Mesendoderm (in vitro differentiated cells): Measurements from ENCODE around the gene POU3F2.

ENCODE experiments used
- DNase-seq: peaks from one replicate; pipeline ENCODE4 v3.0.0; 2013
- H2AK5ac ChIP-seq: 2 replicates; pipeline ENCODE4 v1.6.1; 2013; ENCODE audit warnings: low read length, inconsistent platforms
- H2BK120ac ChIP-seq: 2 replicates; pipeline ENCODE4 v1.6.1; 2013; ENCODE audit warnings: low read depth, mild to moderate bottlenecking, low read length, moderate library complexity, mixed read lengths
- H2BK15ac ChIP-seq: replicated peaks from 2 replicates; pipeline ENCODE4 v1.6.1; 2013; ENCODE audit warnings: low read depth, mild to moderate bottlenecking, moderate library complexity
- H2BK5ac ChIP-seq: 2 replicates; pipeline ENCODE4 v1.6.1; 2013; ENCODE audit warnings: low read length, inconsistent platforms
- H3K18ac ChIP-seq: 2 replicates; pipeline ENCODE4 v1.6.1; 2013; ENCODE audit warnings: mild to moderate bottlenecking, low read length, mixed read lengths
- H3K23ac ChIP-seq: one replicate; pipeline ENCODE4 v1.6.1; 2013; ENCODE audit warnings: low read length
- H3K27ac ChIP-seq: 2 replicates; pipeline ENCODE4 v1.5.1; 2013; ENCODE audit warnings: low read depth, mild to moderate bottlenecking, inconsistent platforms, low read length, moderate library complexity
- H3K27me3 ChIP-seq: 2 replicates; pipeline ENCODE4 v1.6.1; 2013; ENCODE audit warnings: low read length, control low read depth, mild to moderate bottlenecking, inconsistent platforms; ENCODE audit not compliant: insufficient read depth, poor library complexity
- H3K36me3 ChIP-seq: 2 replicates; pipeline ENCODE4 v1.6.1; 2013; ENCODE audit warnings: low read length, inconsistent platforms; ENCODE audit not compliant: control insufficient read depth, insufficient read depth
- H3K4ac ChIP-seq: one replicate; pipeline ENCODE4 v1.6.1; 2013; ENCODE audit warnings: low read depth, mild to moderate bottlenecking, low read length, moderate library complexity
- H3K4me1 ChIP-seq: 2 replicates; pipeline ENCODE4 v1.6.1; 2013; ENCODE audit warnings: low read depth, low read length, inconsistent platforms; ENCODE audit not compliant: control insufficient read depth
- H3K4me2 ChIP-seq: 2 replicates; pipeline ENCODE4 v1.6.1; 2013; ENCODE audit warnings: low read length
- H3K4me3 ChIP-seq: 2 replicates; pipeline ENCODE4 v1.5.1; 2013; ENCODE audit warnings: mild to moderate bottlenecking, low read length
- H3K56ac ChIP-seq: one replicate; pipeline ENCODE4 v1.6.1; 2013; ENCODE audit warnings: low read length
- H3K79me1 ChIP-seq: 2 replicates; pipeline ENCODE4 v1.6.1; 2013; ENCODE audit warnings: low read length, inconsistent platforms
- H3K79me2 ChIP-seq: 2 replicates; pipeline ENCODE4 v1.6.1; 2013; ENCODE audit warnings: mild to moderate bottlenecking, low read length; ENCODE audit not compliant: control insufficient read depth, insufficient read depth
- H3K9ac ChIP-seq: 2 replicates; pipeline ENCODE4 v1.6.1; 2013; ENCODE audit warnings: low read length, inconsistent platforms
- H4K5ac ChIP-seq: one replicate; pipeline ENCODE4 v1.6.1; 2013; ENCODE audit warnings: low read length
- H4K8ac ChIP-seq: one replicate; pipeline ENCODE4 v1.6.1; 2013; ENCODE audit warnings: low read depth, mild to moderate bottlenecking, control low read depth, low read length, moderate library complexity
- WGBS: extraction: QIAGEN DNeasy Blood & Tissue Kit; methylation state at CpG from one replicate; pipeline ENCODE4 v1.1.7; 2013; ENCODE audit warnings: low lambda C conversion rate, missing lambda C conversion rate; ENCODE audit not compliant: insufficient coverage; ENCODE audit errors: extremely low coverage; 5-methylcytosine and 5-hydroxymethylcytosine counted together

Gene POU3F2

GRCh38 chr6:98832284-98833056, 1.9 kb upstream of the POU3F2 start:
- Histone ChIP-seq H2BK120ac (no peak overlapping the region), H3K36me3 (no peaks in the 10 kb centered on the region), H4K8ac (no peak overlapping the region), H3K79me2 (no peaks in the 10 kb centered on the region), H3K27me3 (peaks cover 68% of the 10 kb centered on the region), H2BK15ac (no peak overlapping the region), H2BK5ac (no peak overlapping the region), H3K18ac (no peak overlapping the region), H3K4ac (no peak overlapping the region), H3K27ac (no peak overlapping the region), H2AK5ac (no peak overlapping the region), H3K23ac (no peak overlapping the region), H4K5ac (no peak overlapping the region), H3K79me1 (no peaks in the 10 kb centered on the region), H3K4me3 (no peak overlapping the region), H3K56ac (peak overlapping the region; percentile 7), H3K4me1 (peaks cover 2% of the 10 kb centered on the region), H3K4me2 (peak overlapping the region; percentile 29), H3K9ac (no peak overlapping the region)
- no peak for DNase-seq
- WGBS: no CpG with 5 or more reads among the region's 59 CpGs

GRCh38 chr6:98833057-98833306, 1.4 kb upstream of the POU3F2 start:
- Histone ChIP-seq H2BK120ac (no peak overlapping the region), H3K79me1 (no peaks in the 10 kb centered on the region), H2BK15ac (no peak overlapping the region), H3K27ac (no peak overlapping the region), H4K8ac (no peak overlapping the region), H3K23ac (no peak overlapping the region), H3K4me2 (peak overlapping the region; percentile 31), H3K4ac (no peak overlapping the region), H3K9ac (no peak overlapping the region), H4K5ac (no peak overlapping the region), H3K4me1 (peaks cover 2% of the 10 kb centered on the region), H3K18ac (no peak overlapping the region), H3K79me2 (no peaks in the 10 kb centered on the region), H3K56ac (peak overlapping the region; percentile 7), H3K4me3 (no peak overlapping the region), H3K27me3 (peaks cover 63% of the 10 kb centered on the region), H3K36me3 (no peaks in the 10 kb centered on the region), H2BK5ac (no peak overlapping the region), H2AK5ac (no peak overlapping the region)
- no CpG with 5 or more reads among the region's 26 CpGs for WGBS
- no peak for DNase-seq

DNA sequence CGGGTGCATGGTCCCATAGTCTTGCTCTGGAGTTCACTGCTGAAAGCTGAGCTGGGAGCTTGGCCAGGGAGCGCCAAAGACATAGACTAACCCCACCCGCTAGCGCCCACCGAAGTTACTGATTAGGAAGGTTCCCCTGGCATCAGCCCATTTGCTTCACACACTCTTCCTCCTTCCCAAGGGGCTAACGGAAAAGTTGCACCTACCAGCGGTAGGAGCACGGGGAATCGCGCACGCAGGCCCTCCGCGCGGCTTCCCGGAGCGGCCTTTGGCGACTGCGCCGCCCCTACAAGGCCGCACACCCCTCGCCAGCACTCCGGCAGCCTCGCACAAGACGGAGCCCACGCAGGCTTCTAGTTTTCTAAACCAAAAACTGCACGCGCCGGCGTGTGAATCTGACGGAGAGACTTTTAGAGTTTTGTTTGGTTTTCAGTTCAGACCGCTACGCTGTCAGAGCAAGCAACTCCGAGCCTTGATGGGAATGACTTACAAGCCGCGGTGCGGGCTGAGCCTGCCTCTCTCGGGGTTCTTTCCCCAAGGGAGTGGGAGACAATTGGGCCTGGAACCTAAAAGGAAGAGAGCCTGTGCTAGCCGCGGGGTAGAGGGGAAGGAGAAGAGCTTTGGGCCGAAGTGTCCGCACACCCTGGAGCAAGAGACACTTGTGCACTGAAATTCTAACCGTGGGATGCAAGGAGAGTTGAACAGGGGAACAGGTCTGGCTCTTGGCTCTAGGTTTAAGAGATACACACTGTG, 891 bp upstream of the POU3F2 start:
- Histone ChIP-seq H4K8ac (no peak overlapping the region), H2BK5ac (no peak overlapping the region), H3K4me2 (peak overlapping the region; percentile 80), H4K5ac (no peak overlapping the region), H3K9ac (no peak overlapping the region), H3K27me3 (peaks cover 60% of the 10 kb centered on the region), H3K4me1 (peaks cover 2% of the 10 kb centered on the region), H3K23ac (no peak overlapping the region), H3K56ac (no peak overlapping the region), H3K4me3 (peak overlapping the region; percentile 20), H3K79me1 (no peaks in the 10 kb centered on the region), H3K36me3 (no peaks in the 10 kb centered on the region), H3K79me2 (no peaks in the 10 kb centered on the region), H3K18ac (no peak overlapping the region), H2BK15ac (no peak overlapping the region), H3K4ac (no peak overlapping the region), H3K27ac (no peak overlapping the region), H2AK5ac (no peak overlapping the region), H2BK120ac (no peak overlapping the region)
- DNase-seq: peak; percentile 68
- WGBS: no CpG with 5 or more reads among the region's 42 CpGs

DNA sequence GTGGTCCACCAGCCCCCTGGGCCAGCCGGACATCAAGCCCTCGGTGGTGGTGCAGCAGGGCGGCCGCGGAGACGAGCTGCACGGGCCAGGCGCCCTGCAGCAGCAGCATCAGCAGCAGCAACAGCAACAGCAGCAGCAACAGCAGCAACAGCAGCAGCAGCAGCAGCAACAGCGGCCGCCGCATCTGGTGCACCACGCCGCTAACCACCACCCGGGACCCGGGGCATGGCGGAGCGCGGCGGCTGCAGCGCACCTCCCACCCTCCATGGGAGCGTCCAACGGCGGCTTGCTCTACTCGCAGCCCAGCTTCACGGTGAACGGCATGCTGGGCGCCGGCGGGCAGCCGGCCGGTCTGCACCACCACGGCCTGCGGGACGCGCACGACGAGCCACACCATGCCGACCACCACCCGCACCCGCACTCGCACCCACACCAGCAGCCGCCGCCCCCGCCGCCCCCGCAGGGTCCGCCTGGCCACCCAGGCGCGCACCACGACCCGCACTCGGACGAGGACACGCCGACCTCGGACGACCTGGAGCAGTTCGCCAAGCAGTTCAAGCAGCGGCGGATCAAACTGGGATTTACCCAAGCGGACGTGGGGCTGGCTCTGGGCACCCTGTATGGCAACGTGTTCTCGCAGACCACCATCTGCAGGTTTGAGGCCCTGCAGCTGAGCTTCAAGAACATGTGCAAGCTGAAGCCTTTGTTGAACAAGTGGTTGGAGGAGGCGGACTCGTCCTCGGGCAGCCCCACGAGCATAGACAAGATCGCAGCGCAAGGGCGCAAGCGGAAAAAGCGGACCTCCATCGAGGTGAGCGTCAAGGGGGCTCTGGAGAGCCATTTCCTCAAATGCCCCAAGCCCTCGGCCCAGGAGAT, 1.0 kb downstream of the POU3F2 start:
- no peak overlapping the region for H3K4ac ChIP-seq
- H2AK5ac ChIP-seq: no peak overlapping the region
- H3K4me3 ChIP-seq: no peak overlapping the region
- no peak overlapping the region for H2BK15ac ChIP-seq
- H3K56ac ChIP-seq: peak overlapping the region; percentile 9
- H3K18ac ChIP-seq: no peak overlapping the region
- no peaks in the 10 kb centered on the region for H3K79me1 ChIP-seq
- peaks cover 56% of the 10 kb centered on the region for H3K27me3 ChIP-seq
- H4K5ac ChIP-seq: no peak overlapping the region
- DNase-seq: peak; percentile 48
- H2BK120ac ChIP-seq: no peak overlapping the region
- peaks cover 2% of the 10 kb centered on the region for H3K4me1 ChIP-seq
- no CpG with 5 or more reads among the region's 76 CpGs for WGBS
- H3K23ac ChIP-seq: peak overlapping the region; percentile 66
- H2BK5ac ChIP-seq: no peak overlapping the region
- peak overlapping the region; percentile 83 for H3K4me2 ChIP-seq
- no peak overlapping the region for H3K9ac ChIP-seq
- no peaks in the 10 kb centered on the region for H3K79me2 ChIP-seq
- H3K27ac ChIP-seq: no peak overlapping the region
- H4K8ac ChIP-seq: no peak overlapping the region
- no peaks in the 10 kb centered on the region for H3K36me3 ChIP-seq

DNA sequence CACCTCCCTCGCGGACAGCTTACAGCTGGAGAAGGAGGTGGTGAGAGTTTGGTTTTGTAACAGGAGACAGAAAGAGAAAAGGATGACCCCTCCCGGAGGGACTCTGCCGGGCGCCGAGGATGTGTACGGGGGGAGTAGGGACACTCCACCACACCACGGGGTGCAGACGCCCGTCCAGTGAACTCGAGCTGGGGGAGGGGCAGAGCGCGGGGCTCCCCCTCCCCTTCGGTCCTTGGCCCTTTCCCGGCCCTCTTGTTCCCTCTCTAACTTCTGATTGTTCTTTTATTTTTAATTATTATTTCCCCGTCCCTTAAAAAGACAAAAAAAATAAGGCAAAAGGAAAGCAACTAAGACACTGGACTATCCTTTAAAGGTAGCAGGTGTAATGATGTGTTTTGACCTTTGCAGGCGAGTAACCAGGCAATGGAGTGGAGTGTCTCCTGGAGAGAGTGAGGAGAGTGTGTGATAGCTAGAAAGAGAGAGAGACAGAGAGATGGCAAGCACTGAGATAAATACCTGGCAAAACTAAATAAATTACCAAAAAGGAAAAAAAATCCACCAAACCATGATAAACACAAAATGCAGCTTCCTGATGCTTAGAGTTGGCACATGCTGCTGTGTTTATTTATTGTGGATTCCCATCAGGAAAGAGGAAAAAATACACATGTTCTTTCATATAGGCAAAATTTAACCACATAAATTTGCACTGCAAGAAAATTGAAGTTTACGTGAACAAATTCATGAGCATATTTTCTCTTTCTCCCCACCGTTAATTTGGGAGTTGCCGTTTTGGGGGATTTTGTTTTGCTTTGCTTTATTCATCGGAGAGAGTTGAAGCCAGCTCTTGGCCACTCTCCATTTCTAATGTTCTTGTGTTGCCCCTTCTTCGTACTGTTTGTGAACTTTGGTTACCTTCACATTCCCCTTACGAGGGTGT, 1.9 kb downstream of the POU3F2 start:
- no peak overlapping the region for H2BK120ac ChIP-seq
- whole genome bisulfite sequencing: no CpG with 5 or more reads among the region's 23 CpGs
- no peak overlapping the region for H3K23ac ChIP-seq
- H3K18ac ChIP-seq: no peak overlapping the region
- no peak overlapping the region for H2AK5ac ChIP-seq
- no peaks in the 10 kb centered on the region for H3K36me3 ChIP-seq
- peak overlapping the region; percentile 83 for H3K4me2 ChIP-seq
- H4K8ac ChIP-seq: no peak overlapping the region
- DNase-seq: peak; percentile 56
- H3K4ac ChIP-seq: no peak overlapping the region
- no peak overlapping the region for H3K27ac ChIP-seq
- H3K9ac ChIP-seq: no peak overlapping the region
- H4K5ac ChIP-seq: no peak overlapping the region
- no peaks in the 10 kb centered on the region for H3K79me2 ChIP-seq
- no peak overlapping the region for H3K56ac ChIP-seq
- H2BK15ac ChIP-seq: no peak overlapping the region
- no peaks in the 10 kb centered on the region for H3K79me1 ChIP-seq
- no peak overlapping the region for H3K4me3 ChIP-seq
- H3K4me1 ChIP-seq: peaks cover 2% of the 10 kb centered on the region
- H3K27me3 ChIP-seq: peaks cover 51% of the 10 kb centered on the region
- no peak overlapping the region for H2BK5ac ChIP-seq
